ENCODE measurements around the gene RDH16.
"Not testable (repeated sequence)": the region's sequence is repeated elsewhere in the genome, so short reads cannot be mapped to it uniquely, and the experiment has no call there.

RDH16 gene

DNA sequence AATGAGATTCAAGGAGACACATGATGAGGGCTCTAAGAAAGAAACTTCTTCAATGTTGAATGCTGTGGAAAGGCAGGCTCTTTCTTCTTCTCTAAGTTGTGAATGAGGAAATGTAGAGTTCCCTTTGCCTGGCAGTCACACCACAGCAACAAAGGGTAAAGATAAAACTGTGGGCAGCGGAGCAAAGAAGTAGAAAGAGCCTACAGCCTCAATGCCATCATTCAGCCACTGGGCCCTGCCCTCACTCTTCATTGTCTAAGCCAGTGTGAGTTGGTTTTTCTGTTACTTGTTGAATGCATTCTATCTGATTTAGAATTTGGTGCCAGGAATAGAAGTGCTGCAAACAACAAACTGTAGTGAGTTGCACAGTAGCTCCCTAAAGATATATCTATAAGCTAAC, 35.4 kb downstream of the RDH16 start:
- no peak overlapping the region for H3K4me3 ChIP-seq (ENCODE audit: low read length)
- H3K27me3 ChIP-seq (ENCODE audit: control insufficient read depth, insufficient read depth, low read length) = no peaks in the 10 kb centered on the region
- no peaks in the 10 kb centered on the region for H3K36me3 ChIP-seq (ENCODE audit: control insufficient read depth, insufficient read depth, low read length)
- no peak overlapping the region for H3K27ac ChIP-seq (ENCODE audit: low read depth, low read length)
- H3K4me1 ChIP-seq (ENCODE audit: control insufficient read depth, insufficient read depth, low read length) = no peaks in the 10 kb centered on the region
- no peak overlapping the region for H3K9ac ChIP-seq (ENCODE audit: low read length)

DNA sequence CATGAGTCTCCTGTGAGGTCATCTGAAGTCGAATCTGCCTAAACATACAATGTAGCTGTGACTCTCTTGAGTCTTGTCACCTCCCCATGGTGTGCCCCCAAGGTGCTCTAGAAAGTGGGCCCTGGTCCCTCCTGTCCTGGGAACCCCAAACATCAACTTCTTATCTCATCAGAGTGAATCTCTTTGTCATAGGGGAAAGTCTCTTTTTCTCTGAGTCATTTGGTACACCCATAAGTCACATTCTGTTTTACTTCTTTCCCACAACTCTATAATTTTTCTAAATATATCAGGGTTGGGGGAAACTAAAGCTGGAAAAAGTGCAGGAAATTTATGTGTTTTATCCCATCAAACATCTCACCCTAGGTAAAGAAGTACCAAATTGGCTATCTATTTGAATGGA, 36.1 kb downstream of the RDH16 start:
- Histone ChIP-seq H3K27ac (ENCODE audit: low read depth, low read length) (no peak overlapping the region), H3K27me3 (ENCODE audit: control insufficient read depth, insufficient read depth, low read length) (no peaks in the 10 kb centered on the region), H3K9ac (ENCODE audit: low read length) (no peak overlapping the region), H3K4me1 (ENCODE audit: control insufficient read depth, insufficient read depth, low read length) (no peaks in the 10 kb centered on the region), H3K4me3 (ENCODE audit: low read length) (no peak overlapping the region), H3K36me3 (ENCODE audit: control insufficient read depth, insufficient read depth, low read length) (no peaks in the 10 kb centered on the region)

DNA sequence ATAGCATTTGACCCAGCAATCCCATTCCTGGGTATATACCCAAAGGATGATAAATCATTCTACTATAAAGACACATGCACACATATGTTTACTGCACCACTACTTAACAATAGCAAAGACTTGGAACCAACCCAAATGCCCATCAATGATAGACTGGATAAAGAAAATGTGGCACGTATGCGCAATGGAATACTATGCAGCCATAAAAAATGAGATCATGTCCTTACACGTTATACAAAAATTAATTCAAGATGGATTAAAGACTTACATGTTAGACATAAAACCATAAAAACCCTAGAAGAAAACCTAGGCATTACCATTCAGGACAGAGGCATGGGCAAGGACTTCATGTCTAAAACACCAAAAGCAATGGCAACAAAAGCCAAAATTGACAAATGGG, 39.3 kb downstream of the RDH16 start:
- H3K27me3 ChIP-seq (ENCODE audit: control insufficient read depth, insufficient read depth, low read length); H3K4me1 ChIP-seq (ENCODE audit: control insufficient read depth, insufficient read depth, low read length); H3K4me3 ChIP-seq (ENCODE audit: low read length); H3K9ac ChIP-seq (ENCODE audit: low read length); H3K27ac ChIP-seq (ENCODE audit: low read depth, low read length); H3K36me3 ChIP-seq (ENCODE audit: control insufficient read depth, insufficient read depth, low read length): not testable (repeated sequence)

DNA sequence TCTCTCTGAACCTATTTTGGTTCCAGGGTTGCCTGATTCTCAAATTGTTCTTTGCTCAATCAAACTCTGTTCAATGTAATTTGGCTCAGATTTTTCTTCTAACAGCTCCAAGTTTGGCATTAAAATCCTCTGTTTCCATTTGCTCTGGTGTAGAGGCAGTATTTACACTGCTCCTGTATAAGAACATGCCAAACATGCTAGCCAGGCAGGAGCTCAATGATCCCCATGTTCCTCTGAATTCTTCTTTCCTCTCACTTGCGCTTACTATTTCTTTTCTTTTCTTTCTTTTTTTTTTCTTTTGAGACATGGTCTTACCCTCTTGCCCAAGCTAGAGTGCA, 40.4 kb downstream of the RDH16 start:
- no peak overlapping the region for H3K9ac ChIP-seq (ENCODE audit: low read length)
- no peak overlapping the region for H3K4me3 ChIP-seq (ENCODE audit: low read length)
- no peaks in the 10 kb centered on the region for H3K4me1 ChIP-seq (ENCODE audit: control insufficient read depth, insufficient read depth, low read length)
- no peak overlapping the region for H3K27ac ChIP-seq (ENCODE audit: low read depth, low read length)
- no peaks in the 10 kb centered on the region for H3K36me3 ChIP-seq (ENCODE audit: control insufficient read depth, insufficient read depth, low read length)
- H3K27me3 ChIP-seq (ENCODE audit: control insufficient read depth, insufficient read depth, low read length) = no peaks in the 10 kb centered on the region

DNA sequence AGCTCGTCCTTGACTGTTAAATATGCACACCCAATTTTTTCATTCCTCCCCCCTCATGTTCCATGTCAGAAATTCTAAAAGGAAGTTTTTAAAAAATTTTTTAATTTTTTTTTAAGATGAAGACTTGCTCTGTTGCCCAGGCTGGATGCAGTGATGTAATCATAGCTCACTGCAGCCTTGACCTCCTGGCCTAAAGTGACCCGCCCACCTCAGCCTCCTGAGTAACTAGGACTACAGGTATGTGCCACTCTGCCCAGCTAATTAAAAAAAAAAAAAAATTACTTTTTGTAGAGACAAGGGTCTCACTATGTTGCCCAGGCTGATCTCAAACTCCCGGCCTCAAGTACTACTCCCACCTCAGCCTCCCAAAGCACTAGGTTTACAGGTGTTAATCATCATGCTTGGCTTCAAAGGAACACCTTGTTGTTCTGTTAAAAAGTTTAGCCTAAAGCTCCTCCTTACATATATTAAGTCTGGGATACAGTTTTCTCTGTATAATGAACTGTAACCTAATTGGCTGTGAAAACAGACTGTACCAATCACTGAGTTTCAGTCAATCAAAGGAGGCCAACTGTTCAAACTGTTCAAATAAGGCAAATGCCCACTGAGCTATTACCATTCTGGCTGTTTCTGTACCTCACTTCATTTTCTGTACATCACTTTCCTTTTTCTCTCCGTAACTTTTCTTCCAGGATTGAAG, 41.0 kb downstream of the RDH16 start:
- no peak overlapping the region for H3K27ac ChIP-seq (ENCODE audit: low read depth, low read length)
- H3K4me3 ChIP-seq (ENCODE audit: low read length) = no peak overlapping the region
- no peak overlapping the region for H3K9ac ChIP-seq (ENCODE audit: low read length)
- H3K36me3 ChIP-seq (ENCODE audit: control insufficient read depth, insufficient read depth, low read length) = no peaks in the 10 kb centered on the region
- no peaks in the 10 kb centered on the region for H3K4me1 ChIP-seq (ENCODE audit: control insufficient read depth, insufficient read depth, low read length)
- no peaks in the 10 kb centered on the region for H3K27me3 ChIP-seq (ENCODE audit: control insufficient read depth, insufficient read depth, low read length)

DNA sequence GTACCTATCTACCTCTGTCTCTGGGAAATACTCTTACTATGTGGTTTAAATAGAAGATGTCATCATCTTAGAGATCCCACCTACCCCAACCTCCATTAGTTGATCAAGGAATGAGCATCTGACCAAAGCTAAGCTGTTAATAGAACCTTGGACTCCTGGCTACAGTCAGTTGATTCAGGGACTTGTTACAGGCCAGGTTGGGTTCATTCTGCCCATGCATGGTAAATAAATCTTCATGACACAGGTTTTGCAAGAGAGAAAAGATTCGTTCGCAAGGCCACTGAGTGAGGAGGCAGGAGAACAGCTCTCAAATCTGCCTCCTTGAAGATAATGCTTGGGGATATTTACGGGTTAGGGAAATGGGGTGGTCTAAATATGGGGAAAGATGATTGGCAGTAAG, 42.7 kb downstream of the RDH16 start:
- Histone ChIP-seq H3K36me3 (ENCODE audit: control insufficient read depth, insufficient read depth, low read length) (no peaks in the 10 kb centered on the region), H3K4me3 (ENCODE audit: low read length) (no peak overlapping the region), H3K27me3 (ENCODE audit: control insufficient read depth, insufficient read depth, low read length) (no peaks in the 10 kb centered on the region), H3K27ac (ENCODE audit: low read depth, low read length) (no peak overlapping the region), H3K4me1 (ENCODE audit: control insufficient read depth, insufficient read depth, low read length) (no peaks in the 10 kb centered on the region), H3K9ac (ENCODE audit: low read length) (no peak overlapping the region)

DNA sequence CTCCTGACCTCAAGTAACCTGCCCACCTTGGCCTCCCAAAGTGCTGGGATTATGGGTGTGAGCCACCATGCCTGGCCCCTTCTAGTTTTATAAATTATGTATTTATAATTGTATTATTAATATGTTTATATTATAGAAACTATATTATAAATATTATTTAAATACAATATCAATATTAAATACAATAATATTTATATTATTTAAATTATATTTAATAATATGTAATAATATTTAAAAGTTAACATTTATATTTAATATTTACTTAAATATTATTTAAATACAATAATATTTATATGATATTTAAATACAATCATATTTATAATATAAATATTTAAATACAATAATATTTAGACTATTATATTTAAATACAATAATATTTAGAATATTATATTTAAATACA, 43.2 kb downstream of the RDH16 start:
- no peak overlapping the region for H3K27ac ChIP-seq (ENCODE audit: low read depth, low read length)
- H3K36me3 ChIP-seq (ENCODE audit: control insufficient read depth, insufficient read depth, low read length) = no peaks in the 10 kb centered on the region
- H3K4me3 ChIP-seq (ENCODE audit: low read length) = no peak overlapping the region
- no peak overlapping the region for H3K9ac ChIP-seq (ENCODE audit: low read length)
- H3K4me1 ChIP-seq (ENCODE audit: control insufficient read depth, insufficient read depth, low read length) = no peaks in the 10 kb centered on the region
- no peaks in the 10 kb centered on the region for H3K27me3 ChIP-seq (ENCODE audit: control insufficient read depth, insufficient read depth, low read length)

DNA sequence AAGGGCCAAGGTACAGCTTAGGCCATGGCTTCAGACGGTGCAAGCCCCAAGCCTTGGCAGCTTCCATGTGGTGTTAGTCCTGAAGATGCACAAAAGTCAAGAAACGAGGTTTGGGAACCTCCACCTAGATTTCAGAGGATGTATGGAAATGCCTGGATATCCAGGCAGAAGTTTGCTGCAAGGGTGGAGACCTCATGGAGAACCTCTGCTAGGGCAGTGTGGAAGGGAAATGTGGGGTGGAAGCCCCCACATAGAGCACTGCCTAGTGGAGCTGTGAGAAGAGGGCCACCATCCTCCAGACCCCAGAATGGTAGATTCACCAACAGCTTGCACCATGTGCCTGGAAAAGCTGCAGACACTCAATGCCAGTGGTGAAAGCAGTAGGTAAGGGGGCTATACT, 48.0 kb downstream of the RDH16 start:
- H3K4me1 ChIP-seq (ENCODE audit: control insufficient read depth, insufficient read depth, low read length); H3K9ac ChIP-seq (ENCODE audit: low read length); H3K36me3 ChIP-seq (ENCODE audit: control insufficient read depth, insufficient read depth, low read length); H3K27ac ChIP-seq (ENCODE audit: low read depth, low read length); H3K4me3 ChIP-seq (ENCODE audit: low read length); H3K27me3 ChIP-seq (ENCODE audit: control insufficient read depth, insufficient read depth, low read length): not testable (repeated sequence)

DNA sequence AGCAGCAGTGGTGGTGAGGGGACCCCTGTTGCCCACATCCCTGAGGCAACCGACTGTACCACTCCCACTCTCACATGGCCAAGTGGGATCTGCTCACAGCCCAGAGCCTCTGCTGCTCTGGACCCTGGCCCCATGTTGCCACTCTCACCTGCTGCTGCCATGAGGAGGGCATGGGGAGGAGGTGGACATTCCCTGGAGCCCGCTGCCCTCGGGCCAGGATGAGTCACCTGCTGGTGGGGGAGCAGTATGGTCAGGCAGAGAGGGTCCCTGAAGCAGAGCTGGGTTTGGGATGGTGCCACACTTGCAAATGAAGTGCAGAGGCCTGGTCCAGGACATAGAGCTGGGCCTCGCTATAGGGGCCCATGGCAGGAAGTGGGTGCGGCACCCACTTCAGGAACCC, 49.3 kb downstream of the RDH16 start:
- Histone ChIP-seq H3K4me3 (ENCODE audit: low read length) (no peak overlapping the region), H3K9ac (ENCODE audit: low read length) (no peak overlapping the region), H3K4me1 (ENCODE audit: control insufficient read depth, insufficient read depth, low read length) (no peaks in the 10 kb centered on the region), H3K27me3 (ENCODE audit: control insufficient read depth, insufficient read depth, low read length) (no peaks in the 10 kb centered on the region), H3K36me3 (ENCODE audit: control insufficient read depth, insufficient read depth, low read length) (no peaks in the 10 kb centered on the region), H3K27ac (ENCODE audit: low read depth, low read length) (no peak overlapping the region)

DNA sequence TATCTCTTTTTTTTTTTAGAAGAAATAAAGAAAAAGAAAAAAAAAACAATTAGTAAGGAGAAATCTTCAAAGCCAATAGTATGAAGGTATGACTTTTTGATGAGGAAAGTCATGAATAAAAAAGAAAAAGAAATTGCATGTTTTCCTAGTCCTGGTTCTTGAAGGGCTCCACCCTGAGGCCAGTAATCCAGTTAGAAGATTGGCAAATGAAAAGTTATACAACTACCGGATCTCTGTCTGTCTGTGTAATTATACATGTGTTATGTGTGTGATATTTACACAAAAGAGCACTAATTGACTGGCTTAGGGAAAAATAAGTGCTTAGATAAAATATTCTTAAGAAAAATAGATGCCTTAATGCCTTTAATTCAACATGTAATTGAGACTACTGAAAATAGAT, 51.6 kb downstream of the RDH16 start:
- no peak overlapping the region for H3K9ac ChIP-seq (ENCODE audit: low read length)
- no peaks in the 10 kb centered on the region for H3K4me1 ChIP-seq (ENCODE audit: control insufficient read depth, insufficient read depth, low read length)
- H3K27me3 ChIP-seq (ENCODE audit: control insufficient read depth, insufficient read depth, low read length) = no peaks in the 10 kb centered on the region
- no peaks in the 10 kb centered on the region for H3K36me3 ChIP-seq (ENCODE audit: control insufficient read depth, insufficient read depth, low read length)
- no peak overlapping the region for H3K4me3 ChIP-seq (ENCODE audit: low read length)
- no peak overlapping the region for H3K27ac ChIP-seq (ENCODE audit: low read depth, low read length)

DNA sequence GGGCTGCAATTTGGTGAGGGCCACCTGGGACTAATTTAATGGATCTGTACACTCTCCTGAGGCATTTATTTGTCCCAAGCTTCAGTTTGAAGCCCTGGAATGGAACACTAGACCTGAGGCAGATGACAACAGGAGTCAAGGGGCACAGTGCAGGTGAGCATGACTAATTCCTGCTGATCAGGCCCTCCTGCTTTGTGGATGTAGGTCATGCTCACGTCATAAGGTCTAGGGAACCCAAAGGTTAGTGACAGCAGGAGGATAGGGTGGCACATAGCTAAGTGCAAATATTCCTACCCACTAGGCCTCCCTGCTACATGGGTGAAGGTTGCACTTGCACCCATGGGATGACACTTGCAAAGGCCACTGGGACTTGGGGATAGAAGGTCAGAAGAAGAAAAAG, 54.0 kb downstream of the RDH16 start:
- Histone ChIP-seq H3K4me1 (ENCODE audit: control insufficient read depth, insufficient read depth, low read length) (no peaks in the 10 kb centered on the region), H3K9ac (ENCODE audit: low read length) (no peak overlapping the region), H3K27ac (ENCODE audit: low read depth, low read length) (no peak overlapping the region), H3K27me3 (ENCODE audit: control insufficient read depth, insufficient read depth, low read length) (no peaks in the 10 kb centered on the region), H3K4me3 (ENCODE audit: low read length) (no peak overlapping the region), H3K36me3 (ENCODE audit: control insufficient read depth, insufficient read depth, low read length) (no peaks in the 10 kb centered on the region)
